Activated CD4-positive, alpha-beta memory T cell treated with anti-CD3 and anti-CD28 coated beads, Interleukin-2, amount 10 ng/mL, durations not matched to agents 7 days and 5 days (primary cell): ENCODE data around the gene POLE. TPM values are rescaled to one million over a fixed set of nuclear protein-coding genes. Genes with fewer than 3 reads are reported as not detected.

ENCODE experiments used
- CTCF ChIA-PET: fragments of 350-600 bp; sonication (Branson Sonifier 250); formaldehyde crosslinking; loops from one replicate; lab custom pipeline; 2021; ENCODE audit warnings: antibody characterized with exemption, inconsistent platforms; lab: Charles Lee
- POLR2A ChIA-PET: fragments of 350-600 bp; sonication (Branson Sonifier 250); formaldehyde crosslinking; loops from one replicate; lab custom pipeline; 2021; ENCODE audit warnings: antibody characterized with exemption; lab: Charles Lee
- DNase-seq: peaks from one replicate; pipeline ENCODE4 v3.0.0-alpha.2; 2020
- H3K27ac Mint-ChIP-seq: one replicate; pipeline ENCODE4 v1.8.0; 2021; ENCODE audit warnings: mild to moderate bottlenecking, mixed read lengths
- H3K27me3 Mint-ChIP-seq: one replicate; pipeline ENCODE4 v1.8.0; 2021; ENCODE audit warnings: mixed read lengths
- H3K36me3 Mint-ChIP-seq: one replicate; pipeline ENCODE4 v1.8.0; 2021; ENCODE audit warnings: low read depth, mixed read lengths
- H3K4me1 Mint-ChIP-seq: one replicate; pipeline ENCODE4 v1.8.0; 2021; ENCODE audit warnings: mixed read lengths
- H3K4me3 Mint-ChIP-seq: one replicate; pipeline ENCODE4 v1.8.0; 2021; ENCODE audit warnings: mild to moderate bottlenecking, mixed read lengths
- H3K9me3 Mint-ChIP-seq: one replicate; pipeline ENCODE4 v1.8.0; 2021; ENCODE audit warnings: mixed read lengths
- total RNA-seq, 2 experiments: library from RNA; stranded (reverse); gene quantifications; one replicate each; pipeline ENCODE4 v1.2.3, GENCODE V29; 2021

Gene POLE
- total RNA-seq, 2 experiments from 2014 or later: 108 to 117 TPM

- ChIA-PET POLR2A (no interaction called here), CTCF (no interaction called here)
- Mint-ChIP-seq H3K36me3 (peaks cover 77% of the 10 kb centered on the region), H3K27ac (no peak overlapping the region), H3K9me3 (no peaks in the 10 kb centered on the region), H3K27me3 (no peaks in the 10 kb centered on the region), H3K4me1 (no peaks in the 10 kb centered on the region), H3K4me3 (no peak overlapping the region)
- DNase-seq: no peak
These were observed 36.6 kb upstream of the POLE start for GRCh38 chr12:132723764-132724140.

- Mint-ChIP-seq H3K4me3 (no peak overlapping the region), H3K27me3 (no peaks in the 10 kb centered on the region), H3K9me3 (no peaks in the 10 kb centered on the region), H3K4me1 (no peaks in the 10 kb centered on the region), H3K27ac (no peak overlapping the region), H3K36me3 (peaks cover 74% of the 10 kb centered on the region)
- no peak for DNase-seq
- ChIA-PET POLR2A (no interaction called here), CTCF (no interaction called here)
These were observed 36.0 kb upstream of the POLE start for GRCh38 chr12:132723015-132723763.

- no peaks in the 10 kb centered on the region for H3K27me3 Mint-ChIP-seq
- H3K36me3 Mint-ChIP-seq: peaks cover 64% of the 10 kb centered on the region
- H3K27ac Mint-ChIP-seq: no peak overlapping the region
- POLR2A ChIA-PET: no interaction called here
- H3K4me1 Mint-ChIP-seq: no peaks in the 10 kb centered on the region
- DNase-seq: no peak
- CTCF ChIA-PET: no interaction called here
- no peak overlapping the region for H3K4me3 Mint-ChIP-seq
- H3K9me3 Mint-ChIP-seq: no peaks in the 10 kb centered on the region
These were observed 33.6 kb upstream of the POLE start for GRCh38 chr12:132720606-132721345.

- CTCF ChIA-PET: no interaction called here
- Mint-ChIP-seq H3K27me3 (no peaks in the 10 kb centered on the region), H3K4me1 (no peaks in the 10 kb centered on the region), H3K9me3 (no peaks in the 10 kb centered on the region), H3K4me3 (no peak overlapping the region), H3K27ac (no peak overlapping the region), H3K36me3 (peaks cover 56% of the 10 kb centered on the region)
- POLR2A ChIA-PET: no interaction called here
- DNase-seq: no peak
These were observed 32.8 kb upstream of the POLE start for GRCh38 chr12:132719954-132720324.

GRCh38 chr12:132719141-132719953, 32.2 kb upstream of the POLE start:
- DNase-seq: no peak
- Mint-ChIP-seq H3K4me1 (peaks cover 3% of the 10 kb centered on the region), H3K36me3 (peaks cover 56% of the 10 kb centered on the region), H3K4me3 (no peak overlapping the region), H3K9me3 (no peaks in the 10 kb centered on the region), H3K27me3 (no peaks in the 10 kb centered on the region), H3K27ac (no peak overlapping the region)
- POLR2A ChIA-PET: no interaction called here
- CTCF ChIA-PET: no interaction called here

GRCh38 chr12:132718644-132719043, 31.5 kb upstream of the POLE start:
- Mint-ChIP-seq H3K9me3 (no peaks in the 10 kb centered on the region), H3K4me1 (peaks cover 3% of the 10 kb centered on the region), H3K27ac (no peak overlapping the region), H3K4me3 (no peak overlapping the region), H3K36me3 (peaks cover 52% of the 10 kb centered on the region), H3K27me3 (no peaks in the 10 kb centered on the region)
- POLR2A ChIA-PET: no interaction called here
- no peak for DNase-seq
- CTCF ChIA-PET: no interaction called here

- ChIA-PET CTCF (no interaction called here), POLR2A (no interaction called here)
- Mint-ChIP-seq H3K27me3 (no peaks in the 10 kb centered on the region), H3K36me3 (peaks cover 44% of the 10 kb centered on the region), H3K9me3 (no peaks in the 10 kb centered on the region), H3K4me1 (peaks cover 10% of the 10 kb centered on the region), H3K4me3 (no peak overlapping the region), H3K27ac (no peak overlapping the region)
- no peak for DNase-seq
These were observed 30.6 kb upstream of the POLE start for GRCh38 chr12:132717531-132718387.

- Mint-ChIP-seq H3K27me3 (no peaks in the 10 kb centered on the region), H3K4me1 (peaks cover 15% of the 10 kb centered on the region), H3K4me3 (no peak overlapping the region), H3K36me3 (peaks cover 44% of the 10 kb centered on the region), H3K9me3 (no peaks in the 10 kb centered on the region), H3K27ac (no peak overlapping the region)
- ChIA-PET CTCF (no interaction called here), POLR2A (no interaction called here)
- no peak for DNase-seq
These were observed 29.9 kb upstream of the POLE start for GRCh38 chr12:132717011-132717410.

GRCh38 chr12:132716356-132716755, 29.2 kb upstream of the POLE start:
- peaks cover 19% of the 10 kb centered on the region for H3K4me1 Mint-ChIP-seq
- no peaks in the 10 kb centered on the region for H3K9me3 Mint-ChIP-seq
- H3K4me3 Mint-ChIP-seq: no peak overlapping the region
- no peak overlapping the region for H3K27ac Mint-ChIP-seq
- peaks cover 40% of the 10 kb centered on the region for H3K36me3 Mint-ChIP-seq
- no peaks in the 10 kb centered on the region for H3K27me3 Mint-ChIP-seq
- CTCF ChIA-PET: no interaction called here
- POLR2A ChIA-PET: no interaction called here
- DNase-seq: no peak

GRCh38 chr12:132715874-132716273, 28.7 kb upstream of the POLE start:
- H3K9me3 Mint-ChIP-seq: no peaks in the 10 kb centered on the region
- H3K27me3 Mint-ChIP-seq: no peaks in the 10 kb centered on the region
- H3K27ac Mint-ChIP-seq: no peak overlapping the region
- no peak overlapping the region for H3K4me3 Mint-ChIP-seq
- peaks cover 19% of the 10 kb centered on the region for H3K4me1 Mint-ChIP-seq
- no peak for DNase-seq
- peaks cover 37% of the 10 kb centered on the region for H3K36me3 Mint-ChIP-seq
- CTCF ChIA-PET: no interaction called here
- POLR2A ChIA-PET: no interaction called here

GRCh38 chr12:132713123-132713522, 26.0 kb upstream of the POLE start:
- ChIA-PET CTCF (no interaction called here), POLR2A (interaction anchor here (1.2 kb wide), 1 partner anchor 9 kb away, joined by 3 read pairs; no protein-coding TSS in a partner anchor)
- Mint-ChIP-seq H3K9me3 (no peaks in the 10 kb centered on the region), H3K27ac (no peak overlapping the region), H3K4me1 (peaks cover 23% of the 10 kb centered on the region), H3K27me3 (no peaks in the 10 kb centered on the region), H3K4me3 (no peak overlapping the region), H3K36me3 (peaks cover 17% of the 10 kb centered on the region)
- no peak for DNase-seq

- Mint-ChIP-seq H3K4me1 (peaks cover 25% of the 10 kb centered on the region), H3K4me3 (peak overlapping the region; percentile 82), H3K36me3 (peaks cover 11% of the 10 kb centered on the region), H3K9me3 (no peaks in the 10 kb centered on the region), H3K27me3 (no peaks in the 10 kb centered on the region), H3K27ac (peak overlapping the region; percentile 49)
- ChIA-PET CTCF (no interaction called here), POLR2A (interaction anchor here (1.2 to 2.2 kb wide), 5 partner anchors 9 to 275 kb away, joined by 3 to 12 read pairs (median 5); partner anchors contain the start of genes ANKLE2, GOLGA3 and ZNF26)
- DNase-seq: peak; percentile 36
These were observed 24.1 kb upstream of the POLE start for GRCh38 chr12:132711080-132711843.
